ENCODE results near the gene HRC.
A peak's percentile ranks its signal among the peaks of the same experiment; 100 is the strongest.
"Not testable (repeated sequence)": the region's sequence is repeated elsewhere in the genome, so short reads cannot be mapped to it uniquely, and the experiment has no call there.

HRC gene

DNA sequence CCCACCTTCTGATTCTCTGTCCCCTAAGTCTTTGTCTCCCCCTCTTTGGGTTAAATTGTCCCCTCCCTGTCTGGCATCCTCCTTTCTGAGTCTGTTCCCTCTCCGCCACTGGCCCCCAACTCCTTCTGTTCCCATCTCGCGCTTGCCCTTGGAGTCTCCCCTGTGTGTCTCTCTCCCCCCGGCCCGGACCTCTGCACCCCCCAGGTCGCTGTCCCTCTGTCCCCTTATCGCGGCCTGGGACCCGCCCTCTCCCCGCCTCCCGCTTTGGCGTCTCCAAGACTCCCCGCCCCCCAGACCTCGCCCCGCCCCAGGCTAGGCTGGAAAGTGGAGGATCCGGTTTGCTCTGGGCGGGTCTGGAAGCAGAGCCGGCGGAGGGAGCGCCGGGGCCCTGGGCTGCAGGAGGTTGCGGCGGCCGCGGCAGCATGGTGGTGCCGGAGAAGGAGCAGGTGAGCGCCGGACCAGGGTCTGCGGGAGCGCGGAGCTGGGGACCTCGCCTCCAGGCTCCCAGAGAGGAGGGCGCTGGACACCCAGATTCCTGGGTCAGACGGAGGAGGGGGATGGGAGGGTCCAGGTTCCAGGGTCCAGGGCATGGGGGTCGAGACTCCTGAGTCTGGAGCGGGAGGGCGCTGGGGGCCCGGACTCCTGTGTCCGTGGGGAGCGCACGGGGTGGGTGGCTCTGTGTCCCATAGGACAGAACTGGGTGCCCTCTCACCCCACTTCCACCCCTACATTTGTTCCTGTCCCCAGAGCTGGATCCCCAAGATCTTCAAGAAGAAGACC lies 2.4 kb upstream of the HRC start, which contains the start of gene TRPM4:
TSS of gene TRPM4 (plus strand) at position 348 of the 780 bp plus-strand sequence. CDS start at position 423, 75 bp downstream.
- peak; percentile 37 for DNase-seq

DNA sequence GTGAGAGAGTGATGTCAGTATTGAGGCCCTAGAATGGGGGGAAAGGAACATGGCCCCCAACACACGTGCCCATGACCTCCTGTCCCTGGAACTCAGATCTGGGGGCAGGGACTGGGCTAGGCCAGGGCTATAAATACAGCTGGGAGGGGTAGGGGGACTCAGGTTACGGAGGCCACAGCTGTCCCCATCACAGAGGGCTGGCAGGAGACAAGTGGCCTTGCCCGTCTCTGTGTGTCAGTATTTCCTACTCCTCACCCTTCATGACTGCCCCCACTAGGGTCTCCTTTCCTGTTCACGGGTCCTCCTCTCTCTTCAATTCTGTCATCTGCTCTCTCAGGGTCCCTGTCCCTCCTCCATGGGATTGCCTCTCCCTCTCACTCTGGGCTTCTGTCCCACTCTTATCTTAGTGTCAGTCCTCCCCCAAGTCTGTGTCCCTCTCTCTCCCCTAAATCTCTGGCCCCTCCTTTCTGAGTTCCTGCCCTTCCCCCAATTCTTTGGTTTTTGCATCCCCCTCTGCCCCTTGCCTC lies 687 bp upstream of the HRC start:
- DNase-seq = no peak

- DNase-seq = no peak
Observed at GRCh38 chr19:49154279-49154678, 917 bp downstream of the HRC start.

DNA sequence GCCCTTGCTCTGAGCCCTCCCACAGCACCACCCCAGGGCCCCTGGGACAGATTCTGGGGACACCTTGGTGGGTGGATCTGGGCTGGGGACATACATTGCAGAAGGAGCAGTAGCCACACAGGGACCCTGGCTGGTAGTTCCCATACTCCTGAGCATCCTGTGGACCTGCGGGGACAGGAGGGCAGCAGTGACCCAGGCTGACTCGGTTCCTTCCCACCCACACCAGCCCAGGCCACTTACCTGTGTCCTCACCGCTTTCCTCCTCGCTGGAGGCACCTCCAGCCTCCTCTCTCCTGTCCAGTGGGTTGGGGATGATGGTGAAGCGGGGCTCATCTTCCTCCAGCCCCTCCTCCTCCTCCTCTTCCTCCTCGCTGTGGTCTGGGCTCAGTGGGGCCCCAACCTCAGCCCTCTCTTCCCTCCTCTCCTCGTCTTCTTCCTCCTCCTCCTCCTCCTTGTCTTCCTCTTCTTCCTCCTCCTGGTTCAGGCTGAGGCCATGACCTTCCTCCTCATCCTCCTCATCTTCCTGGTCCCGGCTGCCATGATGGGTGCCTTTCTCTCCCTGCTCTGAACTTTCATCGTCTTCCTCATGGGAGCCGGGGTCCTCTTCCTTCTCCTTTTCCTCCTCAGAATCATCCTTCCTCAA lies 1.9 kb downstream of the HRC start:
- no peak for DNase-seq

GRCh38 chr19:49152119-49152550 lies 3.1 kb downstream of the HRC start:
- DNase-seq = no peak

DNA sequence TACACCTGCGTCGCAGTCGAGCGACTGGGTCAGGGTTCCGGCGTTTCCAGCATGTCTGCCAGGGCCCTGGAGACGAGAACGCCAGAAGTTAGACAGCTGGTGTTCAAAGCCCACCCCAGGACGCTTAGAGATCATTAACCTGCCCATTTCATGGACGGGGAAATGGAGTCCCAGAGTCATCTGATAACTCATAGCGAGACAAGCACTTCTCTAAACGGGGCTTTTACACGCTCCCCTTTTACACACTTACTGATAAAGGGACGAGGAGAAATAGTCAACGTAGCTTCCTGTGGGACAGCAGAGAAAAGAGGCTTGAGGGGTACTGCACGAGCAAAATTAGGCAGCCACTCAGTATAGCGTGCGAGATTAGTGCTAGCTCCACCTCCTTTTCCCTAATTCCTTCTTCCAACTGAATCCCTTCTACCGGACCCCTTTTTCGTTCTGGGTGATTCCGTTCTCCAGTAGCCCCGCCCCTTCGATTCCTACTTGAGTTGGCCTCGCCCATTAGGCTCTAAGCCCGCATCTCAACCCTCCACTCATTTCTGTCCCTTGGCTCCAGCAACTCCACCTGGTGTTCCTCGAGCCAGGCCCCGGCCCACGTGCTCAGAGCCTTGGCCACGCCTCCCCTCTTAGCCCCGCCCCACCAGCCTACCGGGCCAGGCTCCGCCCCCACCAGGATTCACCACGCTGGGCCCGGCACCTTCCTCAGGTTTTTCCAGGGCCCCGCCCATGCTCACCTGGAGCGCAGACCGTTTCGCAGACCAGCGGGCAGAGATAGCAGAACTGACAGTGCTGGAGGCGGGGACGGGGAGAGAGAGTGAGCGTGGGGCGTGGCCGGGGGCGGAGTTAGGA lies 3.7 kb downstream of the HRC start:
- peak; percentile 32 for DNase-seq

DNA sequence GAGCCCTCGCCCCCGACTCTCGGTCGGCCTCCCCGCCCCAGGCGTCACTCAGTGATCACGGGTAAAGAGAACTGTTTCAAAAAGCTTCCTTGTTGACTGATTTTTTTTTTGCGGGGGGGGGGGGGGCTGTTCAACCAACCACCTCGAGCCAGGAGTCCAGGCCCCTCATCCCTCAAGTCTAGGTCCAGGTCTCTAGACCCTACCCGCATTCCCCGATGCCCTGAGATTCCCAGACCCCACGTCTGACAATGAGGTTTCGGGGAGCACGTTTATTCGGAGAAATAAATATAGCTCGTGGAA lies 4.3 kb downstream of the HRC start:
- no peak for DNase-seq

- DNase-seq = peak; percentile 41
Observed at GRCh38 chr19:49150106-49150943, 4.9 kb downstream of the HRC start.

DNA sequence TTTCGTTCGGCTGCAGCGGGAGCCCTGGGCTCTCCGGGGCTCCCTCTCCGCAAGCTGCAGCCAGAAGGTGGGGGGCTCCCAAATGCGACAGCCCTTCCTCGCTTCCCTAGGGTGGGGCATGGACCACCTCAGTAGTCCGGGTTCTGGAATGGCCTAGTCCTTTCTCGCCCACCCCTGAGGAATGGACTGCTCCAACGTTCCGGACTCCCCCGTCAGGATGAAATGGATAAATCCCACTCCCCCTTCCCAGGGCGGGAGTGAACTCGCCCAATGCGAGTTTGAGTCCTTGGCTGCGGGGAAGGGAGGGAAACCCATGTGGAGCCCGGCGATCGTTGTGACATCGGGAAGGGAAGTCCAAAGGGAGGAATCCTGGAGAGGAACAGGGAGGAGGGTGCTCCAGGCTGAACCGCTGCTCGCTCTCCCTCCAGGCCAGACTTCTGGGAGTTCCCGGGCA lies 5.5 kb downstream of the HRC start:
- DNase-seq = no peak

- peak; percentile 73 for DNase-seq
Observed at GRCh38 chr19:49148784-49149651, 6.2 kb downstream of the HRC start.

DNA sequence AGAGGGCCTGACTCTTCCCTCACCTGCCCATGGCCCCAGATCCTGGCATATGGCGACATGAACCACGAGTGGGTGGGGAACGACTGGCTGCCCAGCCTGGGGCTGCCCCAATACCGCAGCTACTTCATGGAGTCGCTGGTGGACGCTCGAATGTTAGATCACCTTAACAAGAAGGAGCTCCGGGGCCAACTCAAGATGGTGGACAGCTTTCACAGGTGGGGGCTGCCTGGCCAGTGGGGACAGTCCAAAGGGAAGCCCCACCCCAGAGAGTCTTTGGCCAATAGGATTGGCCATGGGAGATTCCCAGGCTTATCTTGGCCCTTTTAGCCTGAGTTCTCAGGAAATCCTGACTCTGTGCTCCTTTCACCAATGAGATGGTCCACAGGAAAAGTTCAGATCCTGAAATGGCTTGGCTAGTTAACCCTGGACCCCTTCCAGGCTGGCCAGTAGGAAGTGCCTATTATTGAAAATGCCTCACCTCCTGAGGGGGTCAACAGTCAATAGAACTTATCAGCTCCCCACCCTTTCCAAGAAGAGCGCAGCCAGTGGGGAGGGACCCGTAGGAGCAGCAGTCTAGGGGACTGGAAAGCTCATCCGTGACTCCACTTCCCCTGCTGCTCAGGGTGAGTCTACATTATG lies 7.0 kb downstream of the HRC start:
- no peak for DNase-seq

- not testable (repeated sequence) for DNase-seq
Observed at GRCh38 chr19:49146408-49146770, 8.8 kb downstream of the HRC start.

- peak; percentile 79 for DNase-seq
Observed at GRCh38 chr19:49145573-49146407, 9.4 kb downstream of the HRC start.

- DNase-seq = peak; percentile 58
Observed at GRCh38 chr19:49142866-49143335, 12.3 kb downstream of the HRC start.

DNA sequence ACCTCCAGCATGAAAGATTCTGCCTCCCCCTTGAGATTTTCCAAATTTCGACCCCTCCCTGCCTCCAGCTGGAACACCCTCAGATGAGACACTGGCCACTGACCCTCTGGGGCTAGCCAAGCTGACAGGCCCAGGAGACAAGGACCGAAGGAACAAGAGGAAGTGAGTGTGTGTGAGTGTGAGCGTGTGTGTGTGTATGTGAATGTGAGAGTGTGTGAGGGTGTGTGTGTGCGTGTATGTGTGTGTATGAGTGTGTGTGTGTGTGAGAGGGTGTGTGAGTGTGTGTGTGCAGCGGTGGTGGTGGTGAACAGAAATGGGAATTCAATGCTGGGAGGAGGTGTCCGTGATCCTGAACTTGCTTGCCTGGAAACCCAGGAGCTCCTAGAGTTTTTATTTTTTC lies 13.8 kb downstream of the HRC start:
- no peak for DNase-seq

DNA sequence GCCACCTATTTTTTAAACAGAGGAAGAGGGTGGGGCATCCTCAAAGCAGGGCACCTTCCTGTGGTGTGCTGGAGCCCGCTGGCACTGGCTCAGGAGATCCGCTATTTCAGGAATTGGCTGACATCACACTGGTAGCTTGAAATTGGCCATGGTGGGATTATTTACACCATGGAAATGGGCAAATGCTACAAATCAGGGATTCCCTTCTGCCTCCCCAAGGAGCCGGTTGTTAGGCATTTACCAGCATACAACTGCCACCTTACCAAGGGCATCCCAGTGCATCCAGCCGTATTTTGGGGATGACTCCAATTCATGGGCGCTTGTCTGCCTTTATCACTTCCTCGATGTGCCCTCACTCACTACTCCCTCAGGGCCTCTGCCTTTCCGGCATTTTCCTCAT lies 14.2 kb downstream of the HRC start:
- no peak for DNase-seq

DNA sequence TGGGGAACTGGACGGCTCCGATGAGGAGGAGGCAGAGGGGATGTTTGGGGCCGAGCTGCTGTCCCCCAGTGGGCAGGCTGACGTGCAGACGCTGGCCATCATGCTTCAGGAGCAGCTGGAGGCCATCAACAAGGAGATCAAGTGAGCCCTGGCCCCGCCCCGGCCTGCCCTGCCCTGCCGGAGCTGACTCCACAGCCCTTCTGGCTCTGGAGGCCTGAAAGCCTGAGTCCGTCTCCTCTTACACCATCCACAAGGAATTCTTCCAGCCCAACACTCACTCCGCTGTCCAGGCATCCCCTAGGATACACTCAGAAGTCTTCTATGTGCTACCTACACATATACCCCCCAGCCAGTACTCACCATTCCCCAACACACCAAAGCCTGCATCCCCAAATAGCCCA lies 18.4 kb downstream of the HRC start:
- no peak for DNase-seq

GRCh38 chr19:49135686-49136085 lies 19.5 kb downstream of the HRC start:
- DNase-seq = no peak

- DNase-seq = peak; percentile 58
Observed at GRCh38 chr19:49133621-49134454, 21.4 kb downstream of the HRC start.
